ENCODE results near the gene ANP32A.

- no peak for TF ChIP-seq CTCF (IDR thresholded peaks at IDR 0.05)
- no peak for TF ChIP-seq E2F1 (CRISPR knock-in tag; IDR thresholded peaks at IDR 0.05)
- no peak for TF ChIP-seq CREB1 (CRISPR knock-in tag; IDR thresholded peaks at IDR 0.05)
These were observed 33.9 kb downstream of the ANP32A start for GRCh38 chr15:68786753-68787152.
